ENCODE data around the gene CCNL1. TPM values are rescaled to one million over a fixed set of nuclear protein-coding genes. Genes with fewer than 3 reads are reported as not detected.

Gene CCNL1
- total and polyA plus RNA-seq, 2 experiments from 2014 or later: 77.5 to 97.7 TPM

GRCh38 chr3:157128771-157129681, 30.9 kb downstream of the CCNL1 start:
- Histone ChIP-seq H3K9me2 (ENCODE audit: insufficient read depth) (no peaks in the 10 kb centered on the region), H3F3A (ENCODE audit: insufficient read depth) (peaks cover 51% of the 10 kb centered on the region), H3K36me3 (ENCODE audit: low read depth) (no peaks in the 10 kb centered on the region), H3K27ac (peak overlapping the region; percentile 85), H3K79me2 (ENCODE audit: insufficient read depth) (no peaks in the 10 kb centered on the region), H3K4me2 (ENCODE audit: unreplicated experiment) (peak overlapping the region; percentile 19), H3K9me3 (ENCODE audit: low read depth) (no peaks in the 10 kb centered on the region), H3K4me3 (no peak overlapping the region), H3K9ac (peak overlapping the region; percentile 60), H3K4me1 (ENCODE audit: insufficient read depth) (peaks cover 59% of the 10 kb centered on the region), H4K20me1 (ENCODE audit: insufficient read depth) (no peaks in the 10 kb centered on the region), H3K27me3 (replicated peaks; ENCODE audit: insufficient read depth) (no peaks in the 10 kb centered on the region), H2AFZ (0 out of 2 replicates have a peak overlapping the region, but pooled peaks have one; percentile 23)
- peak; percentile 54 for DNase-seq
- TF ChIP-seq EZH2 (IDR thresholded peaks at IDR 0.05; ENCODE audit: insufficient read depth, poor library complexity, severe bottlenecking) (no peak), EZH2phosphoT487 (IDR thresholded peaks at IDR 0.05; ENCODE audit: insufficient read depth, low read depth) (no peak)
- WGBS, 2 experiments (ENCODE audit: low coverage in 1 of 2, low lambda C conversion rate in 2 of 2, missing lambda C conversion rate in 2 of 2): 70 to 73% methylated on average over 14 of the region's 14 CpGs
- in situ Hi-C loops (cut with MboI): loop anchor here (25.0 kb wide), 1 partner anchor 967 kb away; no protein-coding TSS in a partner anchor

- in situ Hi-C loops (cut with MboI): loop anchor here (25.0 kb wide), 1 partner anchor 966 kb away; no protein-coding TSS in a partner anchor
- peaks cover 53% of the 10 kb centered on the region for H3K4me1 ChIP-seq (ENCODE audit: insufficient read depth)
- no peaks in the 10 kb centered on the region for H3K79me2 ChIP-seq (ENCODE audit: insufficient read depth)
- no peaks in the 10 kb centered on the region for H3K9me2 ChIP-seq (ENCODE audit: insufficient read depth)
- peaks cover 50% of the 10 kb centered on the region for H3F3A ChIP-seq (ENCODE audit: insufficient read depth)
- no peaks in the 10 kb centered on the region for H3K27me3 ChIP-seq (replicated peaks; ENCODE audit: insufficient read depth)
- TF ChIP-seq EZH2phosphoT487 (IDR thresholded peaks at IDR 0.05; ENCODE audit: insufficient read depth, low read depth) (no peak), EZH2 (IDR thresholded peaks at IDR 0.05; ENCODE audit: insufficient read depth, poor library complexity, severe bottlenecking) (no peak)
- no peak overlapping the region for H3K4me3 ChIP-seq
- H3K9me3 ChIP-seq (ENCODE audit: low read depth): no peaks in the 10 kb centered on the region
- peak overlapping the region; percentile 85 for H3K27ac ChIP-seq
- H4K20me1 ChIP-seq (ENCODE audit: insufficient read depth): no peaks in the 10 kb centered on the region
- H3K9ac ChIP-seq: peak overlapping the region; percentile 60
- DNase-seq: peak; percentile 94
- no peaks in the 10 kb centered on the region for H3K36me3 ChIP-seq (ENCODE audit: low read depth)
- H2AFZ ChIP-seq: 0 out of 2 replicates have a peak overlapping the region, but pooled peaks have one; percentile 23
- WGBS, 2 experiments (ENCODE audit: low coverage in 1 of 2, low lambda C conversion rate in 2 of 2, missing lambda C conversion rate in 2 of 2): 26 to 30% methylated on average over 8 of the region's 8 CpGs
- H3K4me2 ChIP-seq (ENCODE audit: unreplicated experiment): peak overlapping the region; percentile 19
Observed at GRCh38 chr3:157127831-157128767, 31.8 kb downstream of the CCNL1 start.

GRCh38 chr3:157127268-157127667, 32.7 kb downstream of the CCNL1 start:
- in situ Hi-C loops (cut with MboI): loop anchor here (25.0 kb wide), 1 partner anchor 965 kb away; no protein-coding TSS in a partner anchor
- no peak for DNase-seq
- Histone ChIP-seq H3K9me2 (ENCODE audit: insufficient read depth) (no peaks in the 10 kb centered on the region), H3K27ac (peak overlapping the region; percentile 85), H2AFZ (no peak overlapping the region), H3K79me2 (ENCODE audit: insufficient read depth) (no peaks in the 10 kb centered on the region), H3K4me1 (ENCODE audit: insufficient read depth) (peaks cover 51% of the 10 kb centered on the region), H4K20me1 (ENCODE audit: insufficient read depth) (no peaks in the 10 kb centered on the region), H3K4me3 (no peak overlapping the region), H3K36me3 (ENCODE audit: low read depth) (no peaks in the 10 kb centered on the region), H3F3A (ENCODE audit: insufficient read depth) (peaks cover 48% of the 10 kb centered on the region), H3K27me3 (replicated peaks; ENCODE audit: insufficient read depth) (no peaks in the 10 kb centered on the region), H3K9ac (no peak overlapping the region), H3K4me2 (ENCODE audit: unreplicated experiment) (no peak overlapping the region), H3K9me3 (ENCODE audit: low read depth) (no peaks in the 10 kb centered on the region)
- TF ChIP-seq EZH2 (IDR thresholded peaks at IDR 0.05; ENCODE audit: insufficient read depth, poor library complexity, severe bottlenecking) (no peak), EZH2phosphoT487 (IDR thresholded peaks at IDR 0.05; ENCODE audit: insufficient read depth, low read depth) (no peak)
- WGBS, 2 experiments (ENCODE audit: low coverage in 1 of 2, low lambda C conversion rate in 2 of 2, missing lambda C conversion rate in 2 of 2): 90 to 96% methylated on average over 5 of the region's 5 CpGs

GRCh38 chr3:157126365-157126764, 33.6 kb downstream of the CCNL1 start:
- TF ChIP-seq EZH2 (IDR thresholded peaks at IDR 0.05; ENCODE audit: insufficient read depth, poor library complexity, severe bottlenecking): no peak
- TF ChIP-seq EZH2phosphoT487 (IDR thresholded peaks at IDR 0.05; ENCODE audit: insufficient read depth, low read depth): no peak
- Histone ChIP-seq H3K9me2 (ENCODE audit: insufficient read depth) (no peaks in the 10 kb centered on the region), H3K9me3 (ENCODE audit: low read depth) (no peaks in the 10 kb centered on the region), H3K27me3 (replicated peaks; ENCODE audit: insufficient read depth) (no peaks in the 10 kb centered on the region), H3K4me1 (ENCODE audit: insufficient read depth) (peaks cover 49% of the 10 kb centered on the region), H3K79me2 (ENCODE audit: insufficient read depth) (no peaks in the 10 kb centered on the region), H3K27ac (no peak overlapping the region), H4K20me1 (ENCODE audit: insufficient read depth) (no peaks in the 10 kb centered on the region), H3F3A (ENCODE audit: insufficient read depth) (peaks cover 47% of the 10 kb centered on the region), H2AFZ (no peak overlapping the region), H3K4me2 (ENCODE audit: unreplicated experiment) (no peak overlapping the region), H3K36me3 (ENCODE audit: low read depth) (no peaks in the 10 kb centered on the region), H3K9ac (no peak overlapping the region), H3K4me3 (no peak overlapping the region)
- 89 to 96% methylated on average over 1 of the region's 1 CpG for WGBS, 2 experiments (ENCODE audit: low coverage in 1 of 2, low lambda C conversion rate in 2 of 2, missing lambda C conversion rate in 2 of 2)
- no peak for DNase-seq
- in situ Hi-C loops (cut with MboI): loop anchor here (25.0 kb wide), 1 partner anchor 964 kb away; no protein-coding TSS in a partner anchor

Measured in GM23248 (cell line).